ENCODE results near the gene NLGN2. TPM values are rescaled to one million over a fixed set of nuclear protein-coding genes. Genes with fewer than 3 reads are reported as not detected.

Gene NLGN2
- total and polyA plus RNA-seq, 2 experiments from 2014 or later = 14.4 to 38.7 TPM

- H3K4me3 ChIP-seq = no peak overlapping the region
- no peaks in the 10 kb centered on the region for H3K36me3 ChIP-seq (ENCODE audit: insufficient read depth)
- ATAC-seq (no peak), DNase-seq (ENCODE audit: low spot score) (no peak)
- peaks cover 15% of the 10 kb centered on the region; the same call in 1 of the 2 replicates for H3K4me1 ChIP-seq (ENCODE audit: insufficient read depth)
- peaks cover 24% of the 10 kb centered on the region for H3K4me1 Mint-ChIP-seq
- no peak overlapping the region for H2AFZ ChIP-seq
- no peaks in the 10 kb centered on the region for H3K9me3 Mint-ChIP-seq
- no peaks in the 10 kb centered on the region for H3K79me2 ChIP-seq (replicated peaks; ENCODE audit: insufficient read depth)
- H3K9me2 ChIP-seq (ENCODE audit: insufficient read depth) = peaks cover 4% of the 10 kb centered on the region; the same call in 1 of the 2 replicates
- peaks cover 11% of the 10 kb centered on the region for H3K36me3 Mint-ChIP-seq (ENCODE audit: low read depth)
- no peak overlapping the region for H3K4me2 ChIP-seq
- H3K27me3 Mint-ChIP-seq (ENCODE audit: insufficient read depth, low read depth, poor library complexity) = peaks cover 17% of the 10 kb centered on the region
- H4K20me1 ChIP-seq (replicated peaks; ENCODE audit: insufficient read depth) = no peaks in the 10 kb centered on the region
- no peaks in the 10 kb centered on the region for H3K27me3 ChIP-seq (ENCODE audit: insufficient read depth)
- TF ChIP-seq STAT1 (IDR thresholded peaks at IDR 0.05; ENCODE audit: unreplicated experiment) = no peak
- no peak for TF ChIP-seq ZNF462 (CRISPR knock-in tag; IDR thresholded peaks at IDR 0.05)
- no peak for TF ChIP-seq ZNF114 (CRISPR knock-in tag; IDR thresholded peaks at IDR 0.05)
- TF ChIP-seq POLR2AphosphoS5 (IDR thresholded peaks at IDR 0.05; ENCODE audit: low read depth) = no peak
- TF ChIP-seq JUNB (IDR thresholded peaks at IDR 0.05; ENCODE audit: unreplicated experiment) = no peak
- no peak for TF ChIP-seq NANOG (IDR thresholded peaks at IDR 0.05; ENCODE audit: borderline replicate concordance)
- H3K27ac ChIP-seq (ENCODE audit: low read depth) = no peak overlapping the region
- H3K27ac Mint-ChIP-seq = no peak overlapping the region
- H3K4me3 Mint-ChIP-seq = no peak overlapping the region
- H3F3A ChIP-seq (replicated peaks; ENCODE audit: low read depth) = 0 out of 2 replicates have a peak, but pooled peaks cover 5% of the 10 kb centered on the region
These were observed 55.8 kb downstream of the NLGN2 start for GRCh38 chr17:7463372-7463846.

GRCh38 chr17:7464081-7464480 is 56.4 kb downstream of the NLGN2 start:
- H4K20me1 ChIP-seq (replicated peaks; ENCODE audit: insufficient read depth) = no peaks in the 10 kb centered on the region
- 0 out of 2 replicates have a peak, but pooled peaks cover 5% of the 10 kb centered on the region for H3F3A ChIP-seq (replicated peaks; ENCODE audit: low read depth)
- no peak overlapping the region for H3K4me3 Mint-ChIP-seq
- H3K27me3 Mint-ChIP-seq (ENCODE audit: insufficient read depth, low read depth, poor library complexity) = peaks cover 20% of the 10 kb centered on the region
- no peak overlapping the region for H2AFZ ChIP-seq
- no peaks in the 10 kb centered on the region for H3K9me3 Mint-ChIP-seq
- H3K4me3 ChIP-seq = no peak overlapping the region
- TF ChIP-seq EZH2 (IDR thresholded peaks at IDR 0.05; ENCODE audit: low read depth, unreplicated experiment) (no peak), ZNF114 (CRISPR knock-in tag; IDR thresholded peaks at IDR 0.05) (no peak), NANOG (IDR thresholded peaks at IDR 0.05; ENCODE audit: borderline replicate concordance) (no peak), ZNF331 (CRISPR knock-in tag; IDR thresholded peaks at IDR 0.05; ENCODE audit: low read depth) (no peak)
- H3K27ac Mint-ChIP-seq = no peak overlapping the region
- DNase-seq (ENCODE audit: low spot score) = no peak
- peaks cover 15% of the 10 kb centered on the region; the same call in 1 of the 2 replicates for H3K4me1 ChIP-seq (ENCODE audit: insufficient read depth)
- peaks cover 11% of the 10 kb centered on the region for H3K36me3 Mint-ChIP-seq (ENCODE audit: low read depth)
- H3K27ac ChIP-seq (ENCODE audit: low read depth) = no peak overlapping the region
- no peak for ATAC-seq
- H3K9me2 ChIP-seq (ENCODE audit: insufficient read depth) = peaks cover 4% of the 10 kb centered on the region; the same call in 1 of the 2 replicates
- no peaks in the 10 kb centered on the region for H3K27me3 ChIP-seq (ENCODE audit: insufficient read depth)
- H3K79me2 ChIP-seq (replicated peaks; ENCODE audit: insufficient read depth) = no peaks in the 10 kb centered on the region
- H3K4me1 Mint-ChIP-seq = peaks cover 24% of the 10 kb centered on the region
- H3K4me2 ChIP-seq = no peak overlapping the region
- no peaks in the 10 kb centered on the region for H3K36me3 ChIP-seq (ENCODE audit: insufficient read depth)

Data from GM23338 (cell line).